Measurements from ENCODE around the gene CCL13.

CCL13 gene

DNA sequence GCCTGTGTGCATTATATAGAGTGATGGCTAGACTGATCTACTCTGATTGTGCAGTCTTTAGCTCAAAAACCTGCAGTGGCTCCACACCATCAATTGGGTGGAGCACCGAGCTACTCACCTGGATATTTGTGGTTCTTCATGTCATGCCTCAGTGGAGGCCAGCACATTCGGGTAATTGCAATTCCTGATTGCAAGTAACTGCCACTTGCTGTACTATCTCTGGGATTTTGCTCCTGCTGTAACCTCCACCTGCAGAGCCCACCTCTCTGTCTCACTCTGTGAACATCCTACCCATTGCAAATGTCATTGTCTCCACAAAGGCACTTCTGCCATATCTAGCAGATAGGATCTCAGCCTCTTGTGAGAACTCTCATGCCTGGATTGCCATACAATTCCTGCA is 8.5 kb downstream of the CCL13 start:
- DNase-seq: no peak

- no peak for DNase-seq
Measured at GRCh38 chr17:34365340-34365739, 9.1 kb downstream of the CCL13 start.

GRCh38 chr17:34366010-34366409 is 9.7 kb downstream of the CCL13 start:
- DNase-seq: peak; percentile 54

- no peak for DNase-seq
Measured at GRCh38 chr17:34366529-34367107, 10.3 kb downstream of the CCL13 start.

DNA sequence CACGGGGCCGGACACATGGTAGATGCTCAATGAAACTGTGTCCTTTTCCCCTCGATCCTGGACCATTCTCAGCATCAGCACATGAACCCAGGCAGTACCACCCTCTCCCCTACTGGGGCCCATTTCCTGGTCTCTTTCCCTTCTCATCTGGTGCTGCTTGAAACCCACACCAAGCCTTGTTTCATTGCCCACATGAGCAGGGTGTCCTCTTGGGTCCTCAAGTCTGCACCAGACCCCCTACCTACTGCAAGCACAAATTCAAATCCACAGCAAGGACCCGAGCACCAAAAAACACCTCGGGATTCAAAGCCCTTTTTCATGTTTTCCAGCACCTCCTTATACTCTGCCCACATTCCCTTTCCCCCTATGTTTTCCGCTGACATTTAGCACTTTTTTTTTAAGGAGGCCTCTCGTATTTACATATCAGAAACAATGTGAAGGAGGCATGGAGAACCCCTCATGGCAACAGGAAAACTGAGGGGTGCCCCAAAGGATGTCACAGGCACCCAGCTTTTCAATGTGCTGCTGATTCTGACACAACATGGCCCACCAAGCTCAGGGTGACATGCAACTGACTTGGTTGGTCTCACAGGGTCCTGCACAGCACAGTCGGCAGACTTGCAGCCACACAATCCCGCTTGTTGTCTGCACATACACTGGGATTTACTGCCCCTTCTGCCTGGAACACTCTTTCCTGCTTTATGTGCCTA is 11.4 kb downstream of the CCL13 start:
- DNase-seq: no peak

DNA sequence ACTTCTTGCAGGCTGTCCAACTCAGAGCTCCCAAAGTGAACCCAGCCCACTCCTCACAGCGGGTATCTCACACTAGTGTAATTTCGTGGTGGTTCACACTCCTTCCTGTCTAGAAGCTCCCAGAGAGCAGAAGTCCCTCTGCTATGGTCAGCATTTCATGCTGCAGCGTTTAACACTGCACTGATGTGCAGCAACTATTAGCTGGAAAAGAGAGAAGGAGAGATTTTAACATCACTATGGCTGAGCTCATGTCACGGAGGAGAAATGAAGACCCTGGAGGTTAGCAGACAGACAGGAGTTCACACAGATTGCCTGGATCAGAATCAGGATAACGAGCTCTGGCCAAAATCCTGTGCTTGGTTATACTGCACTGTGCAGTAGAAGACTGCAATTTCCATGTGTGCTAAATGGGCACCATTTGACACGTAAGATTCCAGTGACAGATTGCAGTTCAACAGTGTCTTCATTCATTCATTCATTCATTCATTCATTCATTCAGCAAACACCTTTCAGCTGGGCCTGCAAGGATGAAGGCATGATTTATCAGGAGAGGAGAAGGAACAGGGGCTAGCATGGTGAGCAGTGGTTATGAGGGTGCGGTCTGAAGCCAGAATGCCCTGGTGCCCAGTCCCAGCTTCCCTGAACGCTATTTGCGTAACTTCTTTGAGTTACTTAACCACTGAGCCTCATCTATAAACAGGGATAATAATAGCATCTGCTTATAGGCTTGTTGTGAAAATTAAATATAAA is 12.1 kb downstream of the CCL13 start:
- DNase-seq: no peak

- DNase-seq: no peak
Measured at GRCh38 chr17:34368946-34369500, 12.7 kb downstream of the CCL13 start.

DNA sequence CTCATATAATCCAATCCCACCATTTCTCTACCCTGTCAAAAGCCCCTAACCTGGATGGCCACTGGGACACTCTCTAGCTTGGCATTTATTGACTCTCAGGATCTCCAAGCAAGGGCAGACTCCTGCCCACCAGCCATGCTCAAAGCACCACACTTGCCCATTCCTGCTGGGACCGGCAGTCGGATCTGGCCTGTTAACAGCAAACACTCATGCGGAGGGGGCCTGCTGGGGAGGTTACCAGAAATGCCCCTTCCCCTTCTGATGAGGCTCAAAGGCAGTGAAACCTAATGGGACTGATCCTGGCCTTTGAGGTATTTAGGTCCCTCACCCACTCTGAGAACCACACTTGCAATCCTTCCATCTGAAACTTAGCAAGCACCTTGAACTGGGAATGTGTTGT is 13.3 kb downstream of the CCL13 start:
- no peak for DNase-seq

DNA sequence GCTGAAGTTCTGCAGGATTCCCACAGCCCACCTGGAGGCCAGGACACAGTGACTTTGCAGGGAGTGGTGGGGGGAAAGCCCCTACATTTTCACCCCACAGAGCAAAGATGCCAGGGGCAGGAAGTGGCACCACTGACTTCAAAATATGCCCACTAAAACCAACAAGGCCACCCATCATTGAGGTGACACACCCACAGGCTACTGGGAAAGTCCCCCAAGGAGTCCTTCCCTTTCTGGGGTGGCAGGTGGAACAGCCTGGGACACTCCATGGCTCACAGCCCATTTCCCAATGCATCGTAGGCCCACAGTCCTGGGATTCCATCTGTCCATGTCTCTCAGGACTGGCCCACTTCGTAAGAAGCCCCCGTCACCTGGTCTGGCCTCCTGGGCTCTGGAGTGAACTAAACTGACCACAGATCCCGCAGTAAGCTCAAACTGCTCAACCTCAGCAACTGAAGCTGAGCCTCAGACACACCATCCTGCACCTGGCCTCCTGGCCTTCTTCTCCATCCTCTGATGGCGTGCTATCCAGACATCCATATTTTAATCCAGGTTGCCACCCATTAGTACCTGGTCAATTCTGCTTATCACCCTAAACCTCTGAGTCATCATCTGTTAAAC is 14.2 kb downstream of the CCL13 start:
- no peak for DNase-seq

- DNase-seq: no peak
Measured at GRCh38 chr17:34370997-34371395, 14.7 kb downstream of the CCL13 start.

- DNase-seq: no peak
Measured at GRCh38 chr17:34371405-34372100, 15.3 kb downstream of the CCL13 start.

DNA sequence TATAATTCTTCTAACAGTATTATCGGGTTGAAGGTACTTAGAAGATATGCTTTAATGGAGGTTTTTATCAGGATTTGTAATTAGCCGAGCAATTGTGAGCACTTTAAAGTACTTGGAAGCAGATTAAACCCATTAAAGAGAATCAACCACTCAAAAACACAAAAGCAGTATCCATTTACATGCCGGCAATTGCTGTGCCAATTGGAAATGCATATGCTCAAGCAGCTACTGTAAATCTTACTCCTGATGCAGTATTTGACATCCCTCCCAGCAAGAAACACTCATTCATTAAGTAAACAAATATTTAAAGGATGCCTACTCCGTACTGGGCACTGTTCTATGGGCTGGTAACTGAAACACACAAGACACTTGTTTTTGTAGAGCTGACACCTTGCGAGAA is 18.2 kb downstream of the CCL13 start:
- DNase-seq: no peak

DNA sequence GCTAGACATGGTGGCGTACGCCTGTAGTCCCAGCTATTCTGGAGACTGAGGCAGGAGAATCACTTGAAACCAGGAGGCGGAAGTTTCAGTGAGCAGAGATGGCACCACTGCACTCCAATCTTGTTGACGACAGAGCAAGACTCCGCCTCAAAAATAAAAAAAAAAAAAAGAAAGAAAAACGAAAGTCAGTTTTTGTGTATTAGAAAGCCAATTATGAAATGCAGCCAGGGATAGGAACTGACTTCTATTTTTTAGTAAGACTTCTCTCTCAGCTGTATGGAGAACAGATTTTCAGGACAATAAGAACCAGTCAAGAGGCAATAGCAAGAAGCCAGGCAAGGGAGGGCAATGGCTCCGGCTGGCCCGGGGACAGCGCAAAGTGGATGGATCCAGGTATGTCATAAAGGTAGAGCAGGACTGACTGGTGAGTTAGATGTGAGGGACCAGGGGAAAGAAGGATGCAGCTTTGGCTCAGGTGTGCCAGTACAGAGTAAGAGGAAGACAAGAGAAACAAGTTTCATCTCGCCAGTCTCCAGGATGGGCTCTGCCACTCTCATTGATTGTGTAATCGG is 19.2 kb downstream of the CCL13 start:
- DNase-seq: no peak

DNA sequence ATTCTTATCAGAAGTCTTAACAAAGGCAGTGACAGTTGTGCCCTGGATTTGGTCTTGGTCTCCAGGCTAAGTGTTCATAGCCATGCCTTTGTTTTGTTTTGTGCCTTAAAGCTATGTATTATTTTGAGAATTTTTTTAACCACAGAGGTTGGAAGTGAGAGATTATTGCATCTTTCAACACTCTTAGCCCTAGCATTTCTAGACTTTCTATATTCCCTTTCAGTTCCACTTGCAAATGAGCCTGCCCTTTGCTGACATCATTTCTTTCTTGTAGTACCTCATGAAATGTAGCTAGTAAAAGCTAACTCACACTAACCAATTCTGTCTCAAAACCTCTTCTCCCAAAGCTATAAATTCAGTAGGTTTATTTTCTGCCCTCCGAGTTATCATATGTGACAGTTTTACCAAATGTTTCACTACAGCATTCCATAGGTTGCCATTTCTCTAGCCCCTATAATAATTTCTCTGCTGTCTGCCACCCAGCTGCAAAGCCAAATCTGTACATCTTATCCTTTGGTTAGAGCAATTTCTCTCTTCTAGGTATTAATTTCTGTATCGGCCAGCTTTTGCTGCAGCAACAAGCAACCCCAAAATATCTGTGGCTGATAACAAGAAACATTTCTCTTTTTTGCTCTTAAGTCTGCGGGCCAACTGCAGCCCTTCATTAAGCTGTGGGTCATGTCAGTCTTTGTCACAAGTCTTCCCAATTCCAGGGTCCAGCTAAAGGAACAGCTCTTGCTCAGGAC is 21.0 kb downstream of the CCL13 start:
- DNase-seq: no peak

DNA sequence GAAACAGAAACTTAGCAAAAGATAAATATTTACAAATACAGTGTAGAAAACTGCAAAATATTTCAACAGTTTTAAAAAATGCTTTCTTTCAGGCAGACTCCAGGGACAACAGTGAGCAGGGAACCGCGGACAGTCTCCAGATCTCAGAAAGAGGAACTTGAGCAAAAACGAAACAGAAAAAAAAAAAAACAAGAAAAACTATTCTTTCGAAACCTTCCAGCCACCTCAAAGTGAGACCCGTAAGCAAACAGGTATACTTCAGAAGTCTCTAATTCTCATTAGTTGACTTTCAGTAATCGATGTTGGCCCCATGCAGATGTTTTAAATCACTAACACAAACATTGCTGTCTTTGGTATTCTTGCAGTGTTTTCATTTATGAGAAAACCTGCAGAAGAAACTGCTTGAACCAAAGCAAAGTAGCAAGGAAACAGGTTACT is 22.4 kb downstream of the CCL13 start:
- DNase-seq: peak; percentile 86

GRCh38 chr17:34379868-34380267 is 23.6 kb downstream of the CCL13 start:
- peak; percentile 29 for DNase-seq

DNA sequence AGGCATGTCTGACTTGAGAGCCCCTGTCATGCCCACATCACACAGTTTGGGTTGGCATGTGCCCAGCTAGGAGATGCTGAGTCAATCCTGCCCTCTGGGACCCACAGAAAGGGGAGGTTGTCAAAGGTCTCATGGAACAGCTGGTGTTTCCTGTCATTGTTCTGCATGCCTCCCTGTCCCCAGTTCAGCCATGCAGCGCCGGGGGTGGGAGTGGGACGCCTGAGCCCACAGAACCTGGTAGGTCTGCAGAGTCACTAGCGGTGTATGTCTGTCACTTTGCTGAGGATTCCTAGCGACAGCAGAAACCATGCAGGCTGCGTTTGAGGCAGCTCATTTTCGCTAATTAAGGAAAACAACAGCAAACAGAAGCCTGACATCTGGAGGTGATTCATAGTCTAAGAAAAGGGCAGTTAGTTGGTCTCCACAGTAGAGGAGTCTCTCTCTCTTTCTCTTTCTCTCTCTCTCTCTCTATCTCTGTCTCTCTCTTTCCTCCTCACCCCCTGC is 26.4 kb downstream of the CCL13 start:
- peak; percentile 23 for DNase-seq

DNA sequence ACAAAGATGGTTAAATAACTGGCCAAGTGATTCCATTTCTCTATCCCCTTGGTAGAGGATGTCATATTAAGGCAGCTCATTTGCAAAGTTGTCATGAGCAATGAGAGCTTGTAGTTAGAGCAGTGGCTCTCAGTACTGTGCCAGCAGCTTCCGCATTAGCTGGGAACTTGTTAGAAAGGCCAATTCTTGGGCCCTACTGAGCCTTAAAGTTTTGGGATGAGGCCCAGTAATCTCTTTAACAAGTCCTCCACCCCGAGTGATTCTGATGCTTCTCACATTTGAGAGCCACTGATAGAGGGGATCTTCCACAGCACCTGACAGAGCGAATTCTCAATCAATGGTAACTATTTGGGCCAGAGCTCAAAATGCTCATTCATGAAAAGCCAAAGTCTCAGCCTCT is 26.9 kb downstream of the CCL13 start:
- no peak for DNase-seq

DNA sequence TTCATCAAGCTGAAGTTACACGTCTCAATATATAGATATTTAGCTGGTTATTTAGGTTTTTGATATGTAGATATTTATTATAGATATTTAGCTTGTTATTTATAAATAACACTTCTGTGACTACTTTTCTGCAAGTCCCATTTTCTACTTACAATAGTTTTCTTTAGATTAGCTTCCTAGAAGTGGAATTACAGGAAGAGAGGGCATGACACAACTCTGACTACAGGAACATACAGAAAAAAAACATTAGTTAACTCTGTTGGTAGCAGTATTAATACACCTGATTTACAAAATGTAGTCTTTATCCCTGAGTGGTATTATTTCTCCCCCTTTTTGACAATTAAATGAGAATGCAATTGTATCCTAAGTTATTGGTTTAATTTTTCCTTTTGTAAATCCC is 28.0 kb downstream of the CCL13 start:
- DNase-seq: peak; percentile 48

GRCh38 chr17:34384822-34385605 is 28.7 kb downstream of the CCL13 start:
- no peak for DNase-seq

- no peak for DNase-seq
Measured at GRCh38 chr17:34386343-34386696, 30.0 kb downstream of the CCL13 start.

Data from OCI-M1 (cell line).